Tibial nerve (tissue), 3 donors: ENCODE measurements around the gene SENP7.

Experiments used
- POLR2A ChIP-seq, 2 donors: fragments of 450-650 bp; IDR thresholded peaks; one replicate each; pipeline ENCODE4 v1.6.1; 2017; ENCODE audit warnings: antibody characterized with exemption in 2 of 2, mild to moderate bottlenecking in 2 of 2, moderate library complexity in 2 of 2
- TF ChIP-seq, protein P1 (sequence below), 5 experiments: fragments of 200-600 bp in 3 of 5; fragments of 450-650 bp in 2 of 5; sonication (generic) in 3 of 5; IDR thresholded peaks; one replicate each; pipeline ENCODE4 v1.5.1; 2016 to 2019; ENCODE audit warnings: antibody characterized with exemption in 5 of 5, mild to moderate bottlenecking in 3 of 5, moderate library complexity in 2 of 5

GRCh38 chr3:101497803-101498202 lies 15.2 kb downstream of the SENP7 start:
- TF ChIP-seq, protein P1, sequence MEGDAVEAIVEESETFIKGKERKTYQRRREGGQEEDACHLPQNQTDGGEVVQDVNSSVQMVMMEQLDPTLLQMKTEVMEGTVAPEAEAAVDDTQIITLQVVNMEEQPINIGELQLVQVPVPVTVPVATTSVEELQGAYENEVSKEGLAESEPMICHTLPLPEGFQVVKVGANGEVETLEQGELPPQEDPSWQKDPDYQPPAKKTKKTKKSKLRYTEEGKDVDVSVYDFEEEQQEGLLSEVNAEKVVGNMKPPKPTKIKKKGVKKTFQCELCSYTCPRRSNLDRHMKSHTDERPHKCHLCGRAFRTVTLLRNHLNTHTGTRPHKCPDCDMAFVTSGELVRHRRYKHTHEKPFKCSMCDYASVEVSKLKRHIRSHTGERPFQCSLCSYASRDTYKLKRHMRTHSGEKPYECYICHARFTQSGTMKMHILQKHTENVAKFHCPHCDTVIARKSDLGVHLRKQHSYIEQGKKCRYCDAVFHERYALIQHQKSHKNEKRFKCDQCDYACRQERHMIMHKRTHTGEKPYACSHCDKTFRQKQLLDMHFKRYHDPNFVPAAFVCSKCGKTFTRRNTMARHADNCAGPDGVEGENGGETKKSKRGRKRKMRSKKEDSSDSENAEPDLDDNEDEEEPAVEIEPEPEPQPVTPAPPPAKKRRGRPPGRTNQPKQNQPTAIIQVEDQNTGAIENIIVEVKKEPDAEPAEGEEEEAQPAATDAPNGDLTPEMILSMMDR (IDR thresholded peaks at IDR 0.05) = no peak
- no peak for TF ChIP-seq POLR2A (IDR thresholded peaks at IDR 0.05)
